ENCODE data around the gene CT45A6.
"Not testable (repeated sequence)": the region's sequence is repeated elsewhere in the genome, so short reads cannot be mapped to it uniquely, and the experiment has no call there.

The CT45A6 gene

GRCh38 chrX:135802687-135803086 lies at the start of gene CT45A6:
Gene CT45A6 (minus strand): TSS chrX:135802787. CDS start chrX:135798993, 3,794 bp downstream.
- H3K4me3 ChIP-seq (ENCODE audit: low read depth, low read length) = not testable (repeated sequence)

- not testable (repeated sequence) for H3K4me3 ChIP-seq (ENCODE audit: low read depth, low read length)
Observed at GRCh38 chrX:135837180-135837579, 34.6 kb upstream of the CT45A6 start, which contains the start of gene CT45A7. Gene CT45A7 (minus strand): TSS chrX:135837280. CDS start chrX:135833533, 3,747 bp downstream.

GRCh38 chrX:135819912-135820311 lies 17.3 kb upstream of the CT45A6 start, which contains the start of gene CT45A2:
Gene CT45A2 (minus strand): TSS chrX:135820012. CDS start chrX:135816265, 3,747 bp downstream.
- H3K4me3 ChIP-seq (ENCODE audit: low read depth, low read length) = not testable (repeated sequence)

GRCh38 chrX:135785403-135785802 lies 17.2 kb downstream of the CT45A6 start, which contains the start of gene CT45A5:
Gene CT45A5 (minus strand): TSS chrX:135785503. CDS start chrX:135781729, 3,774 bp downstream.
- not testable (repeated sequence) for H3K4me3 ChIP-seq (ENCODE audit: low read depth, low read length)

GRCh38 chrX:135768091-135768490 lies 34.5 kb downstream of the CT45A6 start, which contains the start of gene CT45A3:
Gene CT45A3 (minus strand): TSS chrX:135768191. CDS start chrX:135764444, 3,747 bp downstream.
- H3K4me3 ChIP-seq (ENCODE audit: low read depth, low read length) = not testable (repeated sequence)

- not testable (repeated sequence) for H3K4me3 ChIP-seq (ENCODE audit: low read depth, low read length)
Observed at GRCh38 chrX:135744739-135745138, 57.8 kb downstream of the CT45A6 start.
